KOPT-K1 (cell line): ENCODE results near the gene CALCOCO2.
A peak's percentile ranks its signal among the peaks of the same experiment; 100 is the strongest.

ENCODE experiments used
- H3K27ac ChIP-seq: fragments of 200-600 bp; sonication (generic); 2 replicates; pipeline ENCODE4 v1.5.1; 2016; ENCODE audit warnings: antibody characterized with exemption, mild to moderate bottlenecking, low read depth, low read length; ENCODE audit not compliant: poor library complexity, severe bottlenecking
- H3K36me3 ChIP-seq: fragments of 200-600 bp; sonication (generic); 2 replicates; pipeline ENCODE4 v1.5.1; 2017; ENCODE audit warnings: antibody characterized with exemption, mild to moderate bottlenecking, low read length, moderate library complexity; ENCODE audit not compliant: insufficient read depth
- H3K9me3 ChIP-seq: fragments of 200-600 bp; sonication (generic); 2 replicates; pipeline ENCODE4 v1.5.1; 2017; ENCODE audit warnings: antibody characterized with exemption, low read length, mild to moderate bottlenecking; ENCODE audit not compliant: insufficient read depth, poor library complexity, severe bottlenecking

CALCOCO2 gene

GRCh38 chr17:48882272-48882671, 51.4 kb downstream of the CALCOCO2 start:
- Histone ChIP-seq H3K27ac (no peak overlapping the region), H3K9me3 (no peaks in the 10 kb centered on the region), H3K36me3 (no peaks in the 10 kb centered on the region)

GRCh38 chr17:48883171-48883570, 52.3 kb downstream of the CALCOCO2 start:
- Histone ChIP-seq H3K36me3 (no peaks in the 10 kb centered on the region), H3K27ac (no peak overlapping the region), H3K9me3 (no peaks in the 10 kb centered on the region)

- H3K27ac ChIP-seq = no peak overlapping the region
- H3K36me3 ChIP-seq = peaks cover 10% of the 10 kb centered on the region
- H3K9me3 ChIP-seq = no peaks in the 10 kb centered on the region
Observed at GRCh38 chr17:48890086-48890485, 59.3 kb downstream of the CALCOCO2 start.

- H3K27ac ChIP-seq = peak overlapping the region; percentile 62
- H3K9me3 ChIP-seq = no peaks in the 10 kb centered on the region
- H3K36me3 ChIP-seq = peaks cover 40% of the 10 kb centered on the region
Observed at GRCh38 chr17:48892940-48893645, 62.3 kb downstream of the CALCOCO2 start.

GRCh38 chr17:48893646-48894508, 63.0 kb downstream of the CALCOCO2 start:
- H3K27ac ChIP-seq = peak overlapping the region; percentile 62
- H3K9me3 ChIP-seq = no peaks in the 10 kb centered on the region
- peaks cover 45% of the 10 kb centered on the region for H3K36me3 ChIP-seq

GRCh38 chr17:48894886-48895285, 64.1 kb downstream of the CALCOCO2 start:
- no peak overlapping the region for H3K27ac ChIP-seq
- H3K36me3 ChIP-seq = peaks cover 45% of the 10 kb centered on the region
- H3K9me3 ChIP-seq = no peaks in the 10 kb centered on the region

GRCh38 chr17:48901241-48901640, 70.4 kb downstream of the CALCOCO2 start:
- Histone ChIP-seq H3K27ac (no peak overlapping the region), H3K36me3 (peaks cover 24% of the 10 kb centered on the region), H3K9me3 (no peaks in the 10 kb centered on the region)

GRCh38 chr17:48903401-48903800, 72.6 kb downstream of the CALCOCO2 start:
- Histone ChIP-seq H3K27ac (no peak overlapping the region), H3K9me3 (no peaks in the 10 kb centered on the region), H3K36me3 (peaks cover 2% of the 10 kb centered on the region)

GRCh38 chr17:48904428-48904827, 73.6 kb downstream of the CALCOCO2 start:
- no peaks in the 10 kb centered on the region for H3K9me3 ChIP-seq
- no peaks in the 10 kb centered on the region; the same call in 1 of the 2 replicates for H3K36me3 ChIP-seq
- no peak overlapping the region for H3K27ac ChIP-seq

GRCh38 chr17:48905987-48906515, 75.2 kb downstream of the CALCOCO2 start:
- Histone ChIP-seq H3K9me3 (no peaks in the 10 kb centered on the region), H3K36me3 (peaks cover 16% of the 10 kb centered on the region), H3K27ac (no peak overlapping the region)

GRCh38 chr17:48907713-48908046, 76.8 kb downstream of the CALCOCO2 start:
- peak overlapping the region; percentile 89 for H3K27ac ChIP-seq
- H3K9me3 ChIP-seq = no peaks in the 10 kb centered on the region
- H3K36me3 ChIP-seq = peaks cover 32% of the 10 kb centered on the region

GRCh38 chr17:48908047-48908843, 77.4 kb downstream of the CALCOCO2 start, which contains the start of gene UBE2Z:
UBE2Z (plus strand) TSS chr17:48908407; CDS start chr17:48908504, 97 bp downstream.
- Histone ChIP-seq H3K9me3 (no peaks in the 10 kb centered on the region), H3K36me3 (peaks cover 38% of the 10 kb centered on the region), H3K27ac (peak within 1 kb of the TSS; percentile 89)

- Histone ChIP-seq H3K27ac (peak overlapping the region; percentile 89), H3K9me3 (no peaks in the 10 kb centered on the region), H3K36me3 (peaks cover 44% of the 10 kb centered on the region)
Observed at GRCh38 chr17:48908853-48909394, 78.1 kb downstream of the CALCOCO2 start.

- Histone ChIP-seq H3K9me3 (no peaks in the 10 kb centered on the region), H3K27ac (peak overlapping the region; percentile 89), H3K36me3 (peaks cover 53% of the 10 kb centered on the region)
Observed at GRCh38 chr17:48909783-48910182, 78.9 kb downstream of the CALCOCO2 start.
